SU-DHL-6 (cell line): ENCODE measurements around the gene SGCA.

Experiments
- H2AFZ ChIP-seq: fragments of 200-600 bp; sonication (generic); 2 replicates; pipeline ENCODE4 v1.6.1; 2014; ENCODE audit warnings: low read depth, mild to moderate bottlenecking, moderate library complexity, mixed read lengths, antibody characterized with exemption, low read length; ENCODE audit not compliant: severe bottlenecking
- H3F3A ChIP-seq: fragments of 200-600 bp; shearing (Covaris generic); 2 replicates; pipeline ENCODE4 v1.6.0; 2016; ENCODE audit warnings: antibody characterized with exemption, mild to moderate bottlenecking; ENCODE audit not compliant: insufficient read depth
- H3K27ac ChIP-seq: fragments of 200-600 bp; sonication (generic); 2 replicates; pipeline ENCODE4 v1.5.1; 2016; ENCODE audit warnings: low read depth, mild to moderate bottlenecking, low read length, moderate library complexity, mixed read lengths
- H3K27me3 ChIP-seq: fragments of 200-600 bp; sonication (generic), shearing (Covaris generic); 2 replicates; pipeline ENCODE4 v1.6.0; 2014; ENCODE audit warnings: mild to moderate bottlenecking, low read length
- H3K36me3 ChIP-seq: fragments of 200-600 bp; sonication (generic); 2 replicates; pipeline ENCODE4 v1.6.1; 2014; ENCODE audit warnings: mild to moderate bottlenecking, low read length, mixed read lengths
- H3K4me2 ChIP-seq: fragments of 300-600, 200-600 bp; shearing (Covaris generic), sonication (generic); 2 replicates; pipeline ENCODE4 v1.6.0; 2014; ENCODE audit warnings: low read length, low read depth, mild to moderate bottlenecking; ENCODE audit not compliant: poor library complexity, severe bottlenecking
- H3K4me3 ChIP-seq: fragments of 200-600 bp; sonication (generic); 2 replicates; pipeline ENCODE4 v1.5.1; 2014; ENCODE audit warnings: antibody characterized with exemption, low read length, mild to moderate bottlenecking, mixed read lengths; ENCODE audit not compliant: insufficient read depth, poor library complexity, severe bottlenecking
- H3K79me2 ChIP-seq: fragments of 200-600 bp; sonication (generic); 2 replicates; pipeline ENCODE4 v1.6.1; 2014; ENCODE audit warnings: mild to moderate bottlenecking, low read length, moderate library complexity; ENCODE audit not compliant: insufficient read depth
- H3K9ac ChIP-seq: fragments of 200-600 bp; sonication (generic); 2 replicates; pipeline ENCODE4 v1.7.0; 2014; ENCODE audit warnings: mild to moderate bottlenecking, low read length
- H3K9me2 ChIP-seq: fragments of 200-600 bp; sonication (generic); replicated peaks from 2 replicates; pipeline ENCODE4 v1.6.1; 2014; ENCODE audit warnings: low read length; ENCODE audit not compliant: insufficient read depth
- H3K9me3 ChIP-seq: fragments of 200-600 bp; sonication (generic); 2 replicates; pipeline ENCODE4 v1.6.1; 2014; ENCODE audit warnings: low read length, mixed read lengths; ENCODE audit not compliant: insufficient read depth
- H4K20me1 ChIP-seq: fragments of 200-600 bp; sonication (generic); 2 replicates; pipeline ENCODE4 v1.6.1; 2014; ENCODE audit warnings: low read depth, mild to moderate bottlenecking, antibody characterized with exemption, low read length, moderate library complexity, mixed read lengths
- EZH2phosphoT487 ChIP-seq: fragments of 200-600 bp; sonication (generic), shearing (Covaris generic); conservative IDR thresholded peaks from 2 replicates; pipeline ENCODE4 v1.6.1; 2018; ENCODE audit warnings: mild to moderate bottlenecking, antibody characterized with exemption, low read length, moderate library complexity, mixed read lengths
- TF ChIP-seq, protein P1 (sequence below): fragments of 200-600 bp; sonication (generic); IDR thresholded peaks from one replicate; pipeline ENCODE4 v1.5.1; 2017; ENCODE audit warnings: antibody characterized with exemption, mild to moderate bottlenecking, low read length, moderate library complexity; ENCODE audit not compliant: insufficient read depth, poor library complexity, severe bottlenecking

Gene SGCA

DNA sequence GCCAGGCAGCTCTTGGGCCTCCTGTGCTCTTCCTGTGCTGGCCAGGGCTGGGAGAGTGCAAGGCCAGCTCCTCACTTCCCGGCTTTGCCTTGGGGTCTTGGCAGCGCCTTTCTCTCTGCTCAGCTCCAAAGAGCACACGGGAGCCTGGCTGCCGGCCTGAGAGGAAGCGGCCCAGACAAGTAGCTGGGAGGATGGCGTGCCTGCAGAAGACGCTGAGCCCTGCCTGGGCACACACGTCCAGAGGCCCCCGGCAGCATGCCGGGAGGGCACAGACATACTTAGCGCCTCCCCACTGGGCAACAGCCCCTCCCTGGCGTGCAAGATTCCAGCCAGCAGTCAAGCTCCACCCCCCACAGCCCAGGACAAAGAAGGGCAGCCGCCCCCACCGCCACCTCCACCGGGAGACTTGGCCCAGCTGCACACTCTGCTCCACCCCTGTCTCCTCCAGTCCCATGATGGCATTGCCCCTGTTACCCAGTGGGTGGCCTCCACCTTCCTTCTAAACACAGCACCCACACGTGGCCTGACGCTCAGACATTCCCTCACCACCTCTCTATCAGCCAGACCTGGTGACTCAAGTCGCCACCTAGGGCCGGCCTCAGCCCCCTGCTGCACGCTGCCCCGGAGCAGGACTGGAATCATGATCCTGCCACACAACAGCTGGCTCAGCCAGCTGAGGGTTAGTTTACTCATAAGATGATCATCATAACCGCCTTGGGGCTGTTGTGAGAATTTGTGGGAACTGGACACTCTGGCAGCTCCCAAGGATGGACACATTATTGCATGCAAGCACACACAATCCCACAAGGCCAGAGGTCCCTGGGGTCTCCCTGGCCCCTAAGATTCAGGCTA is 12.4 kb downstream of the SGCA start:
- H3F3A ChIP-seq: no peaks in the 10 kb centered on the region
- no peaks in the 10 kb centered on the region for H4K20me1 ChIP-seq
- H3K27me3 ChIP-seq: no peaks in the 10 kb centered on the region
- no peak overlapping the region for H2AFZ ChIP-seq
- H3K9me2 ChIP-seq: no peaks in the 10 kb centered on the region
- H3K27ac ChIP-seq: no peak overlapping the region
- TF ChIP-seq, protein P1, sequence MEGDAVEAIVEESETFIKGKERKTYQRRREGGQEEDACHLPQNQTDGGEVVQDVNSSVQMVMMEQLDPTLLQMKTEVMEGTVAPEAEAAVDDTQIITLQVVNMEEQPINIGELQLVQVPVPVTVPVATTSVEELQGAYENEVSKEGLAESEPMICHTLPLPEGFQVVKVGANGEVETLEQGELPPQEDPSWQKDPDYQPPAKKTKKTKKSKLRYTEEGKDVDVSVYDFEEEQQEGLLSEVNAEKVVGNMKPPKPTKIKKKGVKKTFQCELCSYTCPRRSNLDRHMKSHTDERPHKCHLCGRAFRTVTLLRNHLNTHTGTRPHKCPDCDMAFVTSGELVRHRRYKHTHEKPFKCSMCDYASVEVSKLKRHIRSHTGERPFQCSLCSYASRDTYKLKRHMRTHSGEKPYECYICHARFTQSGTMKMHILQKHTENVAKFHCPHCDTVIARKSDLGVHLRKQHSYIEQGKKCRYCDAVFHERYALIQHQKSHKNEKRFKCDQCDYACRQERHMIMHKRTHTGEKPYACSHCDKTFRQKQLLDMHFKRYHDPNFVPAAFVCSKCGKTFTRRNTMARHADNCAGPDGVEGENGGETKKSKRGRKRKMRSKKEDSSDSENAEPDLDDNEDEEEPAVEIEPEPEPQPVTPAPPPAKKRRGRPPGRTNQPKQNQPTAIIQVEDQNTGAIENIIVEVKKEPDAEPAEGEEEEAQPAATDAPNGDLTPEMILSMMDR: peak; percentile 67
- TF ChIP-seq EZH2phosphoT487: no peak
- no peak overlapping the region for H3K4me3 ChIP-seq
- H3K9me3 ChIP-seq: no peaks in the 10 kb centered on the region
- H3K36me3 ChIP-seq: no peaks in the 10 kb centered on the region
- H3K9ac ChIP-seq: no peak overlapping the region
- no peaks in the 10 kb centered on the region for H3K79me2 ChIP-seq
- no peak overlapping the region for H3K4me2 ChIP-seq

DNA sequence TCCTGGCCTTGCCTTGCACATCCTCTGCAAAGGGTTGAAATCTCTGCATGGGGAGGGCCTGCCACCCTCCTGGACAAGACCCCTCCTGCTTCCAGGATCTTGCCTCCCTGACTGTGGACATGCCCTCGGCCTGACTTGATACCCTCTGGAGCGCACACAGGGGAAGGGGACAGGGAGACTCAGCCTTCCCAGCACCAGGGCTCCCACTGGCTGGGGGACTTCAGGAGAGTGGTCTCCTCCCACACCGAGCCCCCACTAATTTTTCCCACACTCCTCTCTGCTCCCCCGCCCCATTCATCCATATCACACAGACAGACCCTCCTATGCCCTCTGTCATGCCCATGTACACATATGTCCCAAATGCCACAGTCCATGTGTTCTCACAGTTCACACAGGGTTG is 14.3 kb downstream of the SGCA start:
- H3F3A ChIP-seq: no peaks in the 10 kb centered on the region

DNA sequence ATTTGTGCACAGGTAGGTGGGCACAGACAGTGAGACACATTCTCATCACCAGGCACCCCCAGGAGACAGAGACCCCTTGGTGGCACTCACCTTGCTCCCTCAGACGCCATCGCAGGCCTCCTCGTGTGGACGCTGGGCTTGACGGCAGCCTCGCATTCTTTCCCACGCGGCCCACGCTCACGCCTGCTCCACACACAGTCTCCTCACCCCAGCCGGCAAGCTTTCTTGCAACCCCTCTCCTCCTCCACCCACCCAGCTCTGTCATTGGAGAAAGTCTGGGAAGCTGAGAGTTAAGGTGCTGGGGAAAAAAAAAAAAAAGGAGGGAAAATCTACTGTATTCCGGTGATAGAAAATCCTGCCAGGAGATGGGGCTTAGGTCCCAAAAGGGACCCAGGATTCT is 14.8 kb downstream of the SGCA start:
- no peak overlapping the region for H2AFZ ChIP-seq

More for the DNA sequence above, 14.3 kb downstream of the SGCA start:
- TF ChIP-seq EZH2phosphoT487: no peak
- TF ChIP-seq, protein P1: no peak
- H2AFZ ChIP-seq: no peak overlapping the region
- H3K9ac ChIP-seq: no peak overlapping the region
- H3K27me3 ChIP-seq: no peaks in the 10 kb centered on the region
- H3K27ac ChIP-seq: no peak overlapping the region
- no peaks in the 10 kb centered on the region for H3K36me3 ChIP-seq
- no peak overlapping the region for H3K4me2 ChIP-seq
- H3K9me3 ChIP-seq: no peaks in the 10 kb centered on the region
- H3K79me2 ChIP-seq: no peaks in the 10 kb centered on the region
- H4K20me1 ChIP-seq: no peaks in the 10 kb centered on the region
- H3K4me3 ChIP-seq: no peak overlapping the region
- H3K9me2 ChIP-seq: no peaks in the 10 kb centered on the region

More for the DNA sequence above, 14.8 kb downstream of the SGCA start:
- Histone ChIP-seq H3K9me2 (no peaks in the 10 kb centered on the region), H3K79me2 (no peaks in the 10 kb centered on the region), H3K27ac (no peak overlapping the region), H3K36me3 (no peaks in the 10 kb centered on the region), H3K4me3 (no peak overlapping the region), H3K9me3 (no peaks in the 10 kb centered on the region), H3K4me2 (no peak overlapping the region), H3F3A (no peaks in the 10 kb centered on the region), H3K9ac (no peak overlapping the region), H3K27me3 (no peaks in the 10 kb centered on the region), H4K20me1 (no peaks in the 10 kb centered on the region)
- TF ChIP-seq, protein P1: no peak
- TF ChIP-seq EZH2phosphoT487: no peak
